Upper lobe of right lung (tissue), 1 donor: ENCODE results near the gene UPF2. TPM values are rescaled to one million over a fixed set of nuclear protein-coding genes. Genes with fewer than 3 reads are reported as not detected.
A peak's percentile ranks its signal among the peaks of the same experiment; 100 is the strongest.

Experiments used
- ATAC-seq: fragments of 200-7000 bp; cut with Tn5 transposase; one replicate; pipeline ENCODE4 v1.9.1; 2020; ENCODE audit warnings: mild to moderate bottlenecking, moderate library complexity
- DNase-seq: peaks from one replicate; pipeline ENCODE4 v3.0.0-alpha.2; 2020
- H3K27ac ChIP-seq: fragments of 200-600 bp; one replicate; pipeline ENCODE4 v1.8.0; 2022
- H3K27me3 ChIP-seq: fragments of 200-600 bp; one replicate; pipeline ENCODE4 v1.8.0; 2022; ENCODE audit warnings: mild to moderate bottlenecking
- H3K36me3 ChIP-seq: fragments of 200-600 bp; one replicate; pipeline ENCODE4 v1.8.0; 2022
- H3K4me1 ChIP-seq: fragments of 200-600 bp; one replicate; pipeline ENCODE4 v1.8.0; 2022
- H3K4me3 ChIP-seq: fragments of 200-600 bp; one replicate; pipeline ENCODE4 v1.8.0; 2022; ENCODE audit warnings: mild to moderate bottlenecking
- H3K9me3 ChIP-seq: fragments of 200-600 bp; one replicate; pipeline ENCODE4 v1.8.0; 2022
- CTCF ChIP-seq: fragments of 200-600 bp; IDR thresholded peaks from one replicate; pipeline ENCODE4 v1.8.0; 2022; ENCODE audit warnings: antibody characterized with exemption
- intact Hi-C: fragments of 100-400 bp; cut with DNase I; formaldehyde crosslinking; loops from one replicate; pipeline ENCODE4 v1.11.0; 2022
- total RNA-seq: library from RNA; stranded (reverse); fragmentation: NEBNext Ultra II Directional; extraction: Animal tissue kit (Norgen Biotek cat#: 25700); gene quantifications from one replicate; pipeline ENCODE4 v1.2.1, GENCODE V29; 2021
- donor health status: DM: no; HTN: yes; CAD: no; lungs with severe emphysema.

Gene UPF2
- total RNA-seq, 1 donor from 2014 or later: 20.1 TPM

DNA sequence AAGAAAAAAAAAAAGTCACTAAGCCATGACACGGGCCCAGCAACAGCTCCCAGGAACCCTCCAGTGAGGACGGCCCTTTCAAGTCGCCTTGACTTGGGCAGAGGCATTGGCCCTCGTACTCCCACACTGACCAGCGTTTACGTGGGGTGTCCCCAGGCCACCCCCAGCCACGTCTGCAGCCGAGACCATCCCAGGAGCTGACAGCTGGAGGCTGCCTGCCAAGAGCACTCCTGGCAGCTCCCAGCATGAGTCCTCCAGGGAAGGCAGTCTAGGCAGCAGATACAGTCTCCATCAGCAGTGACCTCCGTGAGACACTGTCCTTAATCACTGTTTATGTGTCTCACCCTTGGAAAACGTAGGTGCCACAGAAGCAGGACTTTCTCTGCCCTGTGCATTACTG is 133.0 kb downstream of the UPF2 start:
- no peak for TF ChIP-seq CTCF
- ATAC-seq (peak; percentile 10), DNase-seq (no peak)
- Histone ChIP-seq H3K9me3 (no peaks in the 10 kb centered on the region), H3K36me3 (no peaks in the 10 kb centered on the region), H3K27me3 (no peaks in the 10 kb centered on the region), H3K4me3 (no peak overlapping the region), H3K4me1 (no peaks in the 10 kb centered on the region), H3K27ac (no peak overlapping the region)
- intact Hi-C loops: no loop called here

DNA sequence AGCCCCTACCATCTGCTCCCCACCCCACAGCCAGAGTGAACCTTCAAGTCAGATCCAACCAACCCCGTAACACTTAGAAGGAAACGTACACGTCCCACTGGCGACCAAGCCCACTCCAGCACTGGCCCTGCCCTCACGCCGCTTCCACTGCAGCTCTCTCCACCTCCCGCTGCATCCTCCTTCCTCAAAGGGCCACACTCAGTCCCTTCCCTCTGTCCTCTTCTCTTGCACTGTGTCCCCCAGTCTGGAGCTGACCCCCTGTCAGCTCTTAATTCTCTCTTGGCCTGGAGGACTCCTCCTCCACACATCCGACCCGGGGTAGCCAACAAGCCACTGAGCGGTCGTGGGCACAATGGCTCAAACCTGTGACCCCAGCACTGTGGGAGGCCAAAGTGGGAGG is 133.6 kb downstream of the UPF2 start:
- intact Hi-C loops: no loop called here
- Histone ChIP-seq H3K27me3 (no peaks in the 10 kb centered on the region), H3K27ac (no peak overlapping the region), H3K4me1 (no peaks in the 10 kb centered on the region), H3K36me3 (no peaks in the 10 kb centered on the region), H3K4me3 (no peak overlapping the region), H3K9me3 (no peaks in the 10 kb centered on the region)
- DNase-seq (no peak), ATAC-seq (no peak)
- no peak for TF ChIP-seq CTCF

GRCh38 chr10:11908536-11908935 is 134.1 kb downstream of the UPF2 start:
- Histone ChIP-seq H3K4me3 (no peak overlapping the region), H3K9me3 (no peaks in the 10 kb centered on the region), H3K27me3 (no peaks in the 10 kb centered on the region), H3K27ac (no peak overlapping the region), H3K4me1 (no peaks in the 10 kb centered on the region), H3K36me3 (no peaks in the 10 kb centered on the region)
- no peak for TF ChIP-seq CTCF
- no peak for DNase-seq
- intact Hi-C loops: no loop called here
- no peak for ATAC-seq

DNA sequence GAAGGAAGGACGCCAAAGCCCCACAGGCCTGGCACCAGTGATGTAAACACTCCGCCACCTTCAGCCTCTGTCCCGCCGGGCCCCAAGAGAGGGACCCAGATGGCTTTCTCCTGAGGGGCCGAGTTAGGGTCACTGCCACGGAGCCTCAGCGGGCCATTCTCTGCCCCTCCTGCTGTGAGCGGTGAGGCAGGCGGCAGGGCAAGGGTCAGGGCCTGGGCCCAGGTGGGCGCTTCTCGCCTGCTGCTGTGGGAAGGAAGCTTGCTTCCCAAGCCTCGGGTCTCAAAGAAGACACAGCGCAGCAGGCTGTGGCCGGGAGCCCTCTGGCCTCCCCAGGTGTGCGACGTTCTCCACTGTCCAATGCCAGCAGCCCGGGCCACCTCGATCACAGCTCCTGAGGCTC is 134.7 kb downstream of the UPF2 start:
- H3K27me3 ChIP-seq: no peaks in the 10 kb centered on the region
- no peaks in the 10 kb centered on the region for H3K9me3 ChIP-seq
- no peaks in the 10 kb centered on the region for H3K4me1 ChIP-seq
- intact Hi-C loops: no loop called here
- DNase-seq (no peak), ATAC-seq (no peak)
- no peaks in the 10 kb centered on the region for H3K36me3 ChIP-seq
- no peak overlapping the region for H3K4me3 ChIP-seq
- no peak for TF ChIP-seq CTCF
- no peak overlapping the region for H3K27ac ChIP-seq

GRCh38 chr10:11906714-11907113 is 135.9 kb downstream of the UPF2 start:
- Histone ChIP-seq H3K4me1 (no peaks in the 10 kb centered on the region), H3K4me3 (no peak overlapping the region), H3K27me3 (no peaks in the 10 kb centered on the region), H3K27ac (no peak overlapping the region), H3K9me3 (no peaks in the 10 kb centered on the region), H3K36me3 (no peaks in the 10 kb centered on the region)
- ATAC-seq: no peak
- no peak for TF ChIP-seq CTCF
- intact Hi-C loops: no loop called here
- DNase-seq: no peak

- Histone ChIP-seq H3K4me3 (no peak overlapping the region), H3K27me3 (no peaks in the 10 kb centered on the region), H3K9me3 (no peaks in the 10 kb centered on the region), H3K27ac (no peak overlapping the region), H3K36me3 (no peaks in the 10 kb centered on the region), H3K4me1 (peaks cover 3% of the 10 kb centered on the region)
- no peak for TF ChIP-seq CTCF
- DNase-seq (no peak), ATAC-seq (no peak)
- intact Hi-C loops: no loop called here
These were observed 140.0 kb downstream of the UPF2 start for GRCh38 chr10:11902646-11903045.
